Aorta (tissue), 5 donors: ENCODE measurements around the gene GATA5. TPM values are rescaled to one million over a fixed set of nuclear protein-coding genes. Genes with fewer than 3 reads are reported as not detected.

ENCODE experiments used
- ATAC-seq: fragments of 200-7000 bp; cut with Tn5 transposase; one replicate; pipeline ENCODE4 v1.9.1; 2022; ENCODE audit warnings: moderate library complexity; ENCODE audit not compliant: low FRiP score
- DNase-seq, 2 donors: peaks; one replicate each; pipeline ENCODE4 v3.0.0-alpha.2; 2020
- H3K27ac ChIP-seq, 2 donors: one replicate each; pipeline ENCODE4 v1.5.1; 2013; ENCODE audit warnings: low read length in 2 of 2, mild to moderate bottlenecking in 2 of 2, moderate library complexity in 2 of 2, control low read depth in 1 of 2, inconsistent platforms in 1 of 2, low read depth in 1 of 2
- H3K27me3 ChIP-seq, 2 donors: one replicate each; pipeline ENCODE4 v1.6.1; 2013; ENCODE audit warnings: control low read depth in 1 of 2, low read length in 1 of 2, mild to moderate bottlenecking in 1 of 2, moderate library complexity in 1 of 2; ENCODE audit not compliant: insufficient read depth in 2 of 2, control insufficient read depth in 1 of 2
- H3K36me3 ChIP-seq, 2 donors: one replicate each; pipeline ENCODE4 v1.6.1; 2013; ENCODE audit warnings: control low read depth in 1 of 2, low read length in 1 of 2, mild to moderate bottlenecking in 1 of 2; ENCODE audit not compliant: insufficient read depth in 2 of 2, control insufficient read depth in 1 of 2
- H3K4me1 ChIP-seq, 2 donors: one replicate each; pipeline ENCODE4 v1.6.1; 2013; ENCODE audit warnings: low read length in 2 of 2, control low read depth in 1 of 2, mild to moderate bottlenecking in 1 of 2, moderate library complexity in 1 of 2; ENCODE audit not compliant: insufficient read depth in 2 of 2, control insufficient read depth in 1 of 2
- H3K4me3 ChIP-seq, 2 donors: one replicate each; pipeline ENCODE4 v1.5.1; 2013; ENCODE audit warnings: low read length in 2 of 2, control low read depth in 1 of 2, mild to moderate bottlenecking in 1 of 2
- H3K9me3 ChIP-seq: one replicate; pipeline ENCODE4 v1.6.1; 2013; ENCODE audit warnings: mild to moderate bottlenecking, low read length; ENCODE audit not compliant: control insufficient read depth
- WGBS, 2 donors: extraction: QIAGEN DNeasy Blood & Tissue Kit; methylation state at CpG; one replicate each; pipeline ENCODE4 v1.1.7; 2013; 5-methylcytosine and 5-hydroxymethylcytosine counted together
- intact Hi-C, 2 donors: fragments of 100-400 bp; cut with DNase I; formaldehyde crosslinking; loops; one replicate each; pipeline versions ENCODE4 v1.14.2 to v1.15.0; 2022
- polyA plus RNA-seq, 2 donors: library from polyadenylated mRNA; stranded (reverse); fragments of 200-250 nt; gene quantifications; one replicate each; pipeline ENCODE4 v1.2.3, GENCODE V29; 2013
- total RNA-seq, 2 donors: library from RNA; stranded (reverse); fragmentation: NEBNext Ultra II Directional; extraction: Animal tissue kit (Norgen Biotek cat#: 25700); gene quantifications; one replicate each; pipeline ENCODE4 v1.2.1, GENCODE V29; 2021
- donor health status: healthy with polysubstance abuse.
- donor health status: Bipolar disorder and iron deficiency.
- donor health status: DM: no; HTN: no; CAD: no.
- donor health status: DM: no; HTN: no; CAD: no.
- donor health status: DM: yes; HTN: yes; CAD: no.

The GATA5 gene
- total and polyA plus RNA-seq, 4 donors: 0.16 to 3.5 (median 0.92) TPM

GRCh38 chr20:62457831-62458230 is 18.0 kb downstream of the GATA5 start:
- H3K27me3 ChIP-seq: no peaks in the 10 kb centered on the region
- 92 to 94% methylated on average over 20 of the region's 20 CpGs for WGBS, 2 donors
- no peak overlapping the region for H3K4me3 ChIP-seq
- no peaks in the 10 kb centered on the region for H3K36me3 ChIP-seq
- H3K4me1 ChIP-seq: no peaks in the 10 kb centered on the region
- intact Hi-C loops: no loop called here
- H3K27ac ChIP-seq: no peak overlapping the region
- no peak for DNase-seq
- H3K9me3 ChIP-seq: no peaks in the 10 kb centered on the region
- no peak for ATAC-seq

DNA sequence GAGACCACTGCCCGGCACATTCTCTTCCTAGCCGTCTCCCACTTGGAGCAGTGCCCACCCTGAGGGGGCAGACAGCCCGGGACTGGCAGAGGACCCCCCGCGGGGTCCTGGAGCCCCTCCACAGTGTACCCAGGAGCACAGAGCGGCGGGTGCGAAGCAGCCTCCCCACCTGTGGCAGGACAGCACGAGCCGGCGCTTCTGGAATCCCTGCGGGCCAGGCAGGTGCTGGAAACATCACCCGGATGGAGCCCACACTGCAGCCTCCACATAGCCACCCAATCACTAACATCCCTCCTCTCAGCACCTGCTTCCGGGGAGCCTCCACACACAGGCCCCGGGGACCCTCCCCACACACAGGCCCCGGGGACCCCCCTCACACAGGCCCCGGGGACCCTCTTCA is 18.7 kb downstream of the GATA5 start:
- Histone ChIP-seq H3K36me3 (no peaks in the 10 kb centered on the region), H3K27ac (no peak overlapping the region), H3K27me3 (no peaks in the 10 kb centered on the region), H3K4me1 (no peaks in the 10 kb centered on the region), H3K9me3 (no peaks in the 10 kb centered on the region), H3K4me3 (no peak overlapping the region)
- WGBS, 2 donors: 84 to 88% methylated on average over 17 of the region's 17 CpGs
- intact Hi-C loops: no loop called here
- ATAC-seq (no peak), DNase-seq (no peak)

DNA sequence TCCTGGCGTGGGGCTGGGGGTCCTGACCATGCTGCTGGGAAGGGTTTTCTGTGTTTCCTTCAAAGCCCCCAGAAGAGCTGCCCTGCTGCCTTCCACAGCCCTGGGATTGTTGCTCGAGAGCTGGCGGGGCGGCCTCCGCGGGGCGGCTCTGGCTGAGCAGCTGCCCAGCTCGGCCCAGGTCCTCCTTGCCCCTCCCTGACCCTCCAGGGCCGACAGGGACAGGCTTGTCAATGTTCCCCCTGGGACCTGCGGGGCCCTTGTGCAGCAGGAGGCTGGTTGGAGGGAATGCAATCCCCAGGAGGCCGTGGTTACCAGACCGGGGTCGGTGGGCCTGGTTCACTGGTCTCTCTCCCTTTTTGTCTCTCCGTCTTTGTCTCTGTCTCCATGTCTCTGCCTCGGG is 19.9 kb downstream of the GATA5 start:
- H3K9me3 ChIP-seq: no peaks in the 10 kb centered on the region
- H3K4me3 ChIP-seq: no peak overlapping the region
- WGBS, 2 donors: 87 to 89% methylated on average over 15 of the region's 15 CpGs
- DNase-seq: no peak
- H3K4me1 ChIP-seq: no peaks in the 10 kb centered on the region
- no peak for ATAC-seq
- no peaks in the 10 kb centered on the region for H3K36me3 ChIP-seq
- H3K27me3 ChIP-seq: no peaks in the 10 kb centered on the region
- intact Hi-C loops: no loop called here
- no peak overlapping the region for H3K27ac ChIP-seq

GRCh38 chr20:62454904-62455636 is 20.7 kb downstream of the GATA5 start:
- H3K4me1 ChIP-seq: no peaks in the 10 kb centered on the region
- no peak overlapping the region for H3K27ac ChIP-seq
- 92 to 94% methylated on average over 30 of the region's 30 CpGs for WGBS, 2 donors
- H3K9me3 ChIP-seq: no peaks in the 10 kb centered on the region
- ATAC-seq (no peak), DNase-seq (no peak)
- H3K4me3 ChIP-seq: no peak overlapping the region
- no peaks in the 10 kb centered on the region for H3K36me3 ChIP-seq
- no peaks in the 10 kb centered on the region for H3K27me3 ChIP-seq
- intact Hi-C loops: no loop called here

DNA sequence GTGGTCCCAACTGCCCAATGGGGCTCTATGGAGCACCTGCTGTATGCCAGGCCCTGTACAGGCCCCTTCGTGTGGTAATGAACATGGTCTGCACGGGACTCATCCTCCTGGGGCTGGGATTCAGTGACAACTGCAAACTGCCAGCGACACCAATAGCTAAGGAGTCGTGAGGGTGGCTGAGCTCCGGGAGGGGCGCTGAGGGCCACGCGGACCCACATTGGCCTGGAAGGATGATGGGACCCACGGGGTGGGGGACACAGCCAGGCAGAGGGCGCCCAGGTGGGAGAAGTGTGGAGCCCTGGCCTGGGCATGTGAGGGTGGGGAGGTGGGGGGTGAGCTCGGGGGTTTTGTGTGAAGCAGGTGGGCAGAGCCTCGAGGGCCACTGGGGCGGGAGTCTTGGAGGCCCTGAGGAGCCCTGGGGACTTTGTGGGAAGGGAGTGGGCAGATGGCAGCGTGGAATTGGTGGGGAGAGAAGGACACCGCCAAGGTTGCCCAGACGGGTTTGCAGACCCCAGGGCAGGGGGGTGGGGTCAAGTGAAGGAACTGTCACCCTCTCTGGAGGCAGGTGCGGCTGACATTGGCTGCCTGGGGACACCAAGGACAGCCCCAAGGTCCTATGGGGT is 22.5 kb downstream of the GATA5 start:
- 88 to 91% methylated on average over 17 of the region's 17 CpGs for WGBS, 2 donors

GRCh38 chr20:62452475-62453095 is 23.2 kb downstream of the GATA5 start:
- H3K27ac ChIP-seq: no peak overlapping the region
- no peaks in the 10 kb centered on the region for H3K9me3 ChIP-seq
- no peak for ATAC-seq
- no peak overlapping the region for H3K4me3 ChIP-seq
- H3K27me3 ChIP-seq: no peaks in the 10 kb centered on the region
- intact Hi-C loops: no loop called here
- no peaks in the 10 kb centered on the region for H3K4me1 ChIP-seq
- 89 to 92% methylated on average over 18 of the region's 18 CpGs for WGBS, 2 donors
- no peak for DNase-seq
- H3K36me3 ChIP-seq: no peaks in the 10 kb centered on the region

More for the DNA sequence above, 22.5 kb downstream of the GATA5 start:
- intact Hi-C loops: no loop called here
- H3K4me3 ChIP-seq: no peak overlapping the region
- no peaks in the 10 kb centered on the region for H3K9me3 ChIP-seq
- ATAC-seq (no peak), DNase-seq (no peak)
- no peaks in the 10 kb centered on the region for H3K36me3 ChIP-seq
- H3K4me1 ChIP-seq: no peaks in the 10 kb centered on the region
- H3K27ac ChIP-seq: no peak overlapping the region
- no peaks in the 10 kb centered on the region for H3K27me3 ChIP-seq

DNA sequence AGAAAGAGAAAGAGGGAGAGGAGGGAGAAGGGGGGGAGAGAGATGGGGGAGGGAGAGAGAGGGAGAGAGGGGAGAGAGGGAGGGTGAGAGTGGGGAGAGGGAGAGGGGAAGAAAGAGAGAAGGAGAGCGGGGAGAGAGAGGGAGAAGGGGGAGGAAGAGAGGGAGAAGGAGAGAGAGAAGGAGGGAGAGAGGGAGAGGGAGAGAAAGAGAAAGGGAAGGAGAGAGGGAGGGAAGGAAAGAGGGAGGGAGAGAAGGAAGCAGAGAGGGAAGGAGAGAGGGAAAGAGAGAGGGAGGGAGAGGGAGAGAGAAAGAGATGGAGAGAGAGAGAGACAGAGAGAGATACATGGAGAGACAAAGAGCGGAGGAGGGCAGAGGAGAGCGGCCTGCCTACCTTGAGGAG is 23.8 kb downstream of the GATA5 start:
- Histone ChIP-seq H3K27me3 (no peaks in the 10 kb centered on the region), H3K4me1 (no peaks in the 10 kb centered on the region), H3K36me3 (no peaks in the 10 kb centered on the region), H3K9me3 (no peaks in the 10 kb centered on the region), H3K27ac (no peak overlapping the region), H3K4me3 (no peak overlapping the region)
- intact Hi-C loops: no loop called here
- ATAC-seq (no peak), DNase-seq (no peak)
- 98% methylated on average over 3 of the region's 3 CpGs for WGBS, 2 donors

GRCh38 chr20:62451156-62451767 is 24.5 kb downstream of the GATA5 start:
- Histone ChIP-seq H3K36me3 (no peaks in the 10 kb centered on the region), H3K27me3 (no peaks in the 10 kb centered on the region), H3K4me3 (no peak overlapping the region), H3K4me1 (no peaks in the 10 kb centered on the region), H3K27ac (no peak overlapping the region), H3K9me3 (no peaks in the 10 kb centered on the region)
- no peak for DNase-seq
- no peak for ATAC-seq
- WGBS, 2 donors: 80 to 83% methylated on average over 10 of the region's 10 CpGs
- intact Hi-C loops: no loop called here
